ENCODE results near the gene CDHR4.
"Not testable (repeated sequence)": the region's sequence is repeated elsewhere in the genome, so short reads cannot be mapped to it uniquely, and the experiment has no call there.

The CDHR4 gene

DNA sequence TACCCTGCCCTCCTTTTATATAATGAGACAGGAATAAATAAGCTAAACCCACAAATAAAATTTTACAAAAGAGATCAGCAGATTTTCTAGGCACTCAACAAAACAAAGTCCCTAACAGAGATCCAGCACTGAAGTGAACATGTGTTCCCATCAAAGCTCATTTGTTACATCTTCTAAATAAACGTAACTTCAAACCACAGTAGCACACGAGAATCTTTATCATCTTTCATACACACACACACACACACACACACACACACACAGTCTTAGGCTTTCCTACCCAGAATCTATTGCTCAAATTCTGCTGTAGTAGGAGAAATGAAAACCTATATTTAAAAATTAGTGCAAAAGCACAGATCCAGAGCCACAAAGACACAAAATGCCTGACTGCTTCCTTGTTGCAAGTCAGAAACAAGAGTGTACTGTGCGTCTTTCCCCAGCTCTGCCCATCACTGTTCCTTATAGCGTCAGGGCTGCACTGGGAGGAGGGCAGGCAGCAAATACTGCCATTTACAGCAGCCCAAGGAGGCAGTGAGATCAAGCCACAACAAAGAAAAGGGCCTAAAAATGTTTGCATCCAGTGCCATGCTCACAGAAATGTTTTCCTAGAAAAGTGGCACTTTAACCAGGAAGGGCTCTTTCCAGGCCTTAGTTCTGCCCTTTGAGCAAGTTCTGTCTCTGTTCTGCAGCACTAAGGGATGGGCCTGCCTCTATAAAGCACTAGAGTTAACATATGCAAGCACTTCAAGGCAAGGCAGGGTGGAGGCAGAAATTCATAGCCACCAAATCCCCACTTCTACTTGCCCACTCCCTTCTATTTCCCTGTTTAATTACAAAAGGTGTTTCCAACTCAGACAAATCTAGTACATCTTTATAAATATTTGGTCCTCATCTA lies 19.3 kb downstream of the CDHR4 start:
- no peak for DNase-seq

DNA sequence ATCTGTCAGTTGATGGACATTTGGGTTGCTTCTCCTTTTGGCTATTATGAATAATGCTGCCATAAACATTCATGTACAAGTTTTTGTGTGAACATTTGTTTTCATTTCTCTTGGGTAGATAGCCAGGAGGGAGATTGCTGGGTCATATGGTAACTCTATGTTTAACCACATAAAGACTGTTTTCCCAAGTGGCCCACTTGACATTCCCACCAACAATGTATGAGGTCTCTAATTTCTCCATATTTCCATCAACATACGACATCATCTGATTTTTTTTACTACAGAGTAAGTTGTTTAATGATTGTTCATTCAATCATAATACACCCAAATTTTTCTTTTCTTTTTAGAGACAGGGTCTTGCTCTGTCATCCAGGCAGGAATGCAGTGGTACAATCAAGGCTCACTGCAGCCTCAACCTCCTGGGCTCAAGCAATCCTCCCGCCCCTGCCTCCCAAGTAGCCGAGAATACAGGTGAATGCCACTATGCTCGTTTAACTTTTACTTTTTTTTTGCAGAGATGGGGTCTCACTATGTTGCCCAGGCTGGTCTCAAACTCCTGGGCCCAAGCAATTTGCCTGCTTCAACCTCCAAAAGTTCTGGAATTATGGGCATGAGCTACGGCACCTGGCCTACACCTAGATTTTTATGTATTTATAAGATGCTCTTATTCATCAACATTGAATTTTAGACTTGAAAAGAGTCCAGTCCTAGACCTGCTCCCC lies 20.2 kb downstream of the CDHR4 start:
- DNase-seq, result no peak

DNA sequence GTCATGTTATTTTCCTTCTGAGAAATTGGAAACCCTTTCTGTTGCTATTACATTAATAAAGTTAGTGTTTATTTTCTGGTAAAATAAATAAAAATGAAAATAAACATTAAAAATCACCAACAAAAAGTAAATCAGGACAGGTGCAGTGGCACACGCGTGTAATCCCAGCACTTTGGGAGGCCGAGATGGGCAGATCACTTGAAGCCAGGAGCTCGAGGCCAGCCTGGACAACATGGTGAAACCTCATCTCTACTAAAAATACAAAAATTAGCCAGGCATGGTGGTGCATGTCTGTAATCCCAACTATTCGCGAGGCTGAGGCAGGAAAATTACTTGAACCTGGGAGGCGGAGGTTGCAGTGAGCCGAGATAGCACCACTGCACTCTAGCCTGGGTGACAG lies 23.6 kb downstream of the CDHR4 start:
- DNase-seq, result not testable (repeated sequence)

- no peak for DNase-seq
These were observed 24.1 kb downstream of the CDHR4 start for GRCh38 chr3:49775538-49775937.

DNA sequence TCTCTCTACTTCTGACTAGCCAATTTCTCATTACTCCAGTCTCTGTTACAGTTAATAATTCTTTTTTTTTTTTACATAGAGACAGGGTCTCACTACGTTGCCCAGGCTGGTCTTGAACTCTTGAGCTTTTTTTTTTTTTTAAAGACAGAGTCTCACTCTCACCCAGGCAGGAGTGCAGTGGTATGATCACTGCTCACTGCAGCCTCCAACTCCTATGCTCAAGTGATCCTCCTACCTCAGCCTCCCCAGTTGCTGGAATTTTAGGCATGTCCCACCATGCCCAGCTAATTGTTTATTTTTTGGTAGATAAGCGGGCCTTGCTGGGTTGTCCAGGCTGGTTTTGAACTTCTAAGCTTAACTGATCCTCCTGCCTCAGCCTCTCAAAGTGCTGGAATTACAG lies 27.0 kb downstream of the CDHR4 start:
- DNase-seq, result no peak

- no peak for DNase-seq
These were observed 28.2 kb downstream of the CDHR4 start for GRCh38 chr3:49771340-49771938.

GRCh38 chr3:49769926-49770325 lies 29.7 kb downstream of the CDHR4 start:
- DNase-seq, result no peak

GRCh38 chr3:49769286-49769915 lies 30.3 kb downstream of the CDHR4 start:
- DNase-seq, result peak in 1 of 3 donors; percentile 16

DNA sequence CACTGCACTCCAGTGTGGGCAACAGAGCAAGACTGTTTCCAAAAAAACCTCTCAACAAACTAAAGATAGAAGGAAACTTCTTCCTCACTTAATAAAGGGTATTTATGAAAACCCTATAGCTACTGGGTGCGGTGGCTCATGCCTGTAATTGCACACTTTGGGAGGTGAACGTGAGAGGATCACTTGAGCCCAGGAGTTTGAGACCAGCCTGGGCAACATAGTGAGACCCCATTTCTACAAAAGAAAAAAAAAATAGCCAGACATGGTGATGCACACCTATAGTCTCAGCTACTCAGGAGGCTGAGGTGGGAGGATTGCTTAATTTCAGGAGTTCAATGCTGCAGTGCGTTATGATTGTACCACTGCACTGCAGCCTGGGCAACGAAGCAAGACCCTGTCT lies 35.7 kb downstream of the CDHR4 start:
- DNase-seq, result no peak

DNA sequence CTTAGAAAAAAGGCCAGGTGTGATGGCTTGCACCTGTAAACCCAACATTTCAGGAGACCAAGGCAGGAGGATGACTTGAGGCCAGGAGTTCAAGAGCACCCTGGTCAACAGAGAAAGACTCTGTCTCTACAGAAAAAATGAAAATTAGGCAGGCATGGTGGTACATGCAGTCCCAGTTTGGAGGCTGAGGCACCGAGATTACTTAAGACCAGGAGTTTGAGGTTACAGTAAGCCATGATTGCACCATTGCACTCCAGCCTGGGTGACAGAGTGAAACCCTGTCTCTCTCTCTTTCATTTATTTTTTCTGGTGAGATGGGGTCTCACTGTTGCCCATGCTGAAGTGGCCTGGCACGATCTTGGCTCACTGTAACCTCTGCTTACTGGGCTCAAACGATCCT lies 38.0 kb downstream of the CDHR4 start:
- no peak for DNase-seq

GRCh38 chr3:49759226-49759625 lies 40.4 kb downstream of the CDHR4 start:
- DNase-seq, result no peak

GRCh38 chr3:49757197-49757596 lies 42.5 kb downstream of the CDHR4 start:
- no peak for DNase-seq

DNA sequence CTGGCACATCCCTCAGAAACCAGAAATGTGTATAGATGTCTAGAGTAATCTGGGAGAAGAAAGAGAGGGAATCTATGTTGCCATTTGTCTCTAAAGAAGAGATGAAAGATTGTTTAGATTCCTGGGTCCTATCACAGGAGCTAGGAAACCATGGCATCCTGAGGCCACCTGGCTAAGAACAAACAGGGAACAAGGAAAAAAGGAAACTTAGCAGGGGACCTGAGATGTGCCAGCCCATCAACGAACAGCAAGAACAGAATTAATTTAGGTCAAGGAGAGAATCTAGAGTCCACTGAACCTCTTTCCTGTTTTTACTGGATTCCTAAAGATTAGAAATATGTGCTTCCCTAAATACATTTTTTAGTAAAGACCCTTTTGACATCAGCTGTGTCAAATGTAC lies 43.6 kb downstream of the CDHR4 start:
- DNase-seq, result no peak

DNA sequence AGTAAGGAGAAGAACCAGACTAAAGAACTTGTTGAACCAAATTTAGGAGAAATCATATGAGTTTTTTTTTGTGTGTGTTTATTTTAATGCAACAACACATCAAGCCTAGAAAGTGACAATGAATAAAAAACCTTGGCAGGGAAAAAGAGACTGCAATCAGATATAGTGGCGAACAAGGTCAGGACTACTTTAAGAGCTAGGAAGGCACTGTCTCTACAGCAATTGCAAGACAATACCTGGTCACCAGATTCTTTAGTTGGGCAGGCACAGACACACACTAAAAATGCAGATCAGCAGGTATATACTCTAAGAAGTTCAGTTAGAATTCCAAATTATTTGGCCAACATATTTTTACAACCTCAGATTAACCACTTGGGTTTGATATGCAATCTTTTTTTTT lies 45.1 kb downstream of the CDHR4 start:
- no peak for DNase-seq

- no peak for DNase-seq
These were observed 48.2 kb downstream of the CDHR4 start for GRCh38 chr3:49751501-49751900.

DNA sequence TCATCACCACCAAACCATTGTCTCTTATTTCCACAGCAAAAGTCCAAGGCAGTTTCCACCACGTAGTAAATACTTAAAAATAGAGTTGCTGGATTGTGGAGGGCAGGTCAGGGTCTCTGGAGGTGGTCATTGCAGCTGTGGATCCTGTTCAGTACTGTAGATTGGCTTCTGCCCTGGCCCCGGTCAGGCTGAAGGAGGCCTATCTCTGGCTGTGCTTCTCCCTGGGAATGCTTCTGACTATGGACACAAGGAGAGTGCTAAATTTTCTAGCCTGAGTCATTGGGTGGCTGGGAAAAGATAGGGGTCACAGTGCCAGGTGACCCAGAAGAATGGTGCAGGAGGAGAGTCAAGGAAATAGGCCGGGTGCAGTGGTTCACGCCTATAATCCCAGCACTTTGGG lies 49.6 kb downstream of the CDHR4 start:
- DNase-seq, result no peak

DNA sequence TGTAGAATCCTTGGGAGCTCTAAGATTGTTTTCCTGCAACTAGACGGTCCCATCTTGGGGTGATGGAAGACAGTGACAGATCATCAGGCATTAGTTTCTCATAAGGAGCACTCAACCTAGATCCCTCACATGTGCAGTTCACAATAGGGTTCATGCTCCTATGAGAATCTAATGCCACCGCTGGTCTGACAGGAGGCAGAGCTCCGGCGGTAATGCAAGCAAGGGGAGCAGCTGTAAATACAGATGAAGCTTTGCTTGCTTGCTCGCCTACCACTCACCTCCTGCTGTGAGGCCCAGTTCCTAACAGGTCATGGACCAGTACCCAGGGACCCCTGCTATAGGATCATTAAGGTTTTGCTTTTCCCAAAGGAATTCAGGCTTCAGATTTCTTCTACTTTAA lies 50.8 kb downstream of the CDHR4 start:
- DNase-seq, result not testable (repeated sequence)

- DNase-seq, result no peak
These were observed 51.7 kb downstream of the CDHR4 start for GRCh38 chr3:49747792-49748480.

- no peak for DNase-seq
These were observed 53.7 kb downstream of the CDHR4 start for GRCh38 chr3:49745986-49746385.

All from suppressor macrophage treated with lipopolysaccharide for 1 hour (primary cell).